OCI-LY3 (cell line): ENCODE results near the gene IL17B.

ENCODE experiments used
- H2AFZ ChIP-seq: fragments of 200-600, 300-600 bp; shearing (Covaris generic); 2 replicates; pipeline ENCODE4 v1.6.0; 2014; ENCODE audit warnings: antibody characterized with exemption, low read depth, low read length
- H3K27ac ChIP-seq: fragments of 200-600, 300-600 bp; sonication (generic); 2 replicates; pipeline ENCODE4 v1.5.1; 2014; ENCODE audit warnings: mild to moderate bottlenecking, low read length, moderate library complexity, mixed read lengths
- H3K27me3 ChIP-seq: fragments of 200-600, 300-600 bp; sonication (generic); 2 replicates; pipeline ENCODE4 v1.6.1; 2014; ENCODE audit warnings: low read depth, low read length, mixed read lengths
- H3K36me3 ChIP-seq: fragments of 200-600, 300-600 bp; sonication (generic); replicated peaks from 2 replicates; pipeline ENCODE3; 2014; ENCODE audit warnings: low read depth, low read length, mixed read lengths
- H3K4me1 ChIP-seq: fragments of 300-600, 200-600 bp; sonication (generic); 2 replicates; pipeline ENCODE4 v1.6.1; 2014; ENCODE audit warnings: low read length, mixed read lengths
- H3K4me2 ChIP-seq: fragments of 200-600, 300-600 bp; sonication (generic); 2 replicates; pipeline ENCODE4 v1.6.1; 2014; ENCODE audit warnings: low read length, mixed read lengths
- H3K4me3 ChIP-seq: fragments of 300-600, 200-600 bp; sonication (generic); 2 replicates; pipeline ENCODE4 v1.5.1; 2014; ENCODE audit warnings: antibody characterized with exemption, mild to moderate bottlenecking, low read length, moderate library complexity
- H3K79me2 ChIP-seq: fragments of 300-600, 200-600 bp; shearing (Covaris generic); 2 replicates; pipeline ENCODE4 v1.6.1; 2014; ENCODE audit warnings: mild to moderate bottlenecking, low read length, mixed read lengths
- H3K9ac ChIP-seq: fragments of 300-600, 200-600 bp; shearing (Covaris generic); 2 replicates; pipeline ENCODE4 v1.6.0; 2014; ENCODE audit warnings: mild to moderate bottlenecking, low read length, moderate library complexity
- H3K9me3 ChIP-seq: fragments of 200-600, 300-600 bp; shearing (Covaris generic); 2 replicates; pipeline ENCODE4 v1.6.1; 2014; ENCODE audit warnings: low read length, mixed read lengths; ENCODE audit not compliant: insufficient read depth
- H4K20me1 ChIP-seq: fragments of 200-600, 300-600 bp; sonication (generic); 2 replicates; pipeline ENCODE4 v1.6.1; 2016; ENCODE audit warnings: low read length, mixed read lengths; ENCODE audit not compliant: insufficient read depth
- CTCF ChIP-seq: fragments of 200-600, 300-600 bp; sonication (generic); IDR thresholded peaks from 2 replicates; pipeline ENCODE4 v1.5.1; 2014; ENCODE audit warnings: antibody characterized with exemption, low read length, low read depth
- EZH2phosphoT487 ChIP-seq: fragments of 200-600 bp; shearing (Covaris generic); IDR thresholded peaks from 2 replicates; pipeline ENCODE4 v1.6.1; 2018; ENCODE audit warnings: antibody characterized with exemption, mixed run types, low read depth

Gene IL17B

GRCh38 chr5:149325166-149325735, 53.8 kb downstream of the IL17B start:
- Histone ChIP-seq H4K20me1 (no peaks in the 10 kb centered on the region), H3K27me3 (no peaks in the 10 kb centered on the region), H3K9ac (no peak overlapping the region), H3K4me3 (no peak overlapping the region), H3K79me2 (no peaks in the 10 kb centered on the region), H3K4me2 (no peak overlapping the region), H3K4me1 (no peaks in the 10 kb centered on the region), H3K36me3 (no peaks in the 10 kb centered on the region), H3K27ac (no peak overlapping the region), H3K9me3 (no peaks in the 10 kb centered on the region), H2AFZ (no peak overlapping the region)
- TF ChIP-seq EZH2phosphoT487 (no peak), CTCF (no peak)

- Histone ChIP-seq H2AFZ (no peak overlapping the region), H3K4me2 (no peak overlapping the region), H3K9ac (no peak overlapping the region), H3K27me3 (no peaks in the 10 kb centered on the region), H3K4me1 (no peaks in the 10 kb centered on the region), H3K79me2 (no peaks in the 10 kb centered on the region), H3K27ac (no peak overlapping the region), H4K20me1 (no peaks in the 10 kb centered on the region), H3K9me3 (no peaks in the 10 kb centered on the region), H3K4me3 (no peak overlapping the region), H3K36me3 (no peaks in the 10 kb centered on the region)
- TF ChIP-seq EZH2phosphoT487 (no peak), CTCF (no peak)
Measured at GRCh38 chr5:149324641-149325040, 54.5 kb downstream of the IL17B start.
